Colonic mucosa (tissue), 4 donors: ENCODE data around the gene TEX35. TPM values are rescaled to one million over a fixed set of nuclear protein-coding genes. Genes with fewer than 3 reads are reported as not detected.

Experiments
- DNase-seq: peaks from one replicate; pipeline ENCODE4 v3.0.0-alpha.2; 2020
- H3K27ac ChIP-seq: fragments of 200-600 bp; one replicate; pipeline ENCODE4 v1.8.0; 2021
- H3K27me3 ChIP-seq: fragments of 200-600 bp; one replicate; pipeline ENCODE4 v1.8.0; 2021
- H3K36me3 ChIP-seq: fragments of 200-600 bp; one replicate; pipeline ENCODE4 v1.8.0; 2021
- H3K4me1 ChIP-seq: fragments of 200-600 bp; one replicate; pipeline ENCODE4 v1.8.0; 2021; ENCODE audit warnings: mild to moderate bottlenecking
- H3K4me3 ChIP-seq: fragments of 200-600 bp; one replicate; pipeline ENCODE4 v1.8.0; 2021
- H3K9ac ChIP-seq, 2 donors: one replicate each; pipeline ENCODE4 v1.7.0; 2013; ENCODE audit warnings: control low read depth in 2 of 2, low read depth in 2 of 2, low read length in 2 of 2
- H3K9me3 ChIP-seq: fragments of 200-600 bp; one replicate; pipeline ENCODE4 v1.8.0; 2021
- intact Hi-C: fragments of 100-400 bp; cut with DNase I; formaldehyde crosslinking; loops from one replicate; pipeline ENCODE4 v1.14.1; 2022
- total RNA-seq, 2 donors: library from RNA; stranded (reverse); fragmentation: NEBNext Ultra II Directional in 1 of 2; extraction: Animal tissue kit (Norgen Biotek cat#: 25700) in 1 of 2; gene quantifications; one replicate each; pipeline ENCODE4 v1.2.1, GENCODE V29; 2021
- TF ChIP-seq, protein P1 (sequence below): fragments of 200-600 bp; IDR thresholded peaks from one replicate; pipeline ENCODE4 v1.8.0; 2022; ENCODE audit warnings: antibody characterized with exemption, mild to moderate bottlenecking
- donor health status: healthy.
- donor health status: DM: no; HTN: no; CAD: no.
- donor health status: DM: no; HTN: no; CAD: no.

The TEX35 gene
- total RNA-seq, 2 donors from 2014 or later: not detected

DNA sequence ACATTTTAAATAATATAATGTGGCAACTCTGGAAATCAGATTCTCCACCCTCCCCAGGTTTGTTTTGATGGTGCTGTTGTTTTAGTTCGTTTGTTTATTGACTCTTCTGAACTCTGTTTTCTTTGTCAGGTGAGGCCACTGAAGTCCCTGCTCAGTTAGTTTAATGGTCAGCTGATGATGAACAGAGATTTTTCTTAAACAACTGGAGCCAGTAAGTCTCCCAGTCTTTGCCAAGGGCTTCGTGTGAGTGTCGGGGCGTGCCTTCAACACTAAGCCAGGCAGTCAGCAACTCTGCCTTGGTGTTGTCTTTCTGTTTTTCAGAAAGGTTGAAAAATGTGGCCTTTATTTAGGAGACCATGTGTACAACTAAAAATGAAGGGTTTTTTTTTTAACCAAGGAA lies 58.9 kb downstream of the TEX35 start:
- H3K9me3 ChIP-seq: no peaks in the 10 kb centered on the region
- H3K9ac ChIP-seq: no peak overlapping the region
- H3K27me3 ChIP-seq: no peaks in the 10 kb centered on the region
- DNase-seq: no peak
- no peaks in the 10 kb centered on the region for H3K36me3 ChIP-seq
- no peak overlapping the region for H3K4me3 ChIP-seq
- H3K4me1 ChIP-seq: no peaks in the 10 kb centered on the region
- H3K27ac ChIP-seq: no peak overlapping the region
- intact Hi-C loops: no loop called here
- TF ChIP-seq, protein P1, sequence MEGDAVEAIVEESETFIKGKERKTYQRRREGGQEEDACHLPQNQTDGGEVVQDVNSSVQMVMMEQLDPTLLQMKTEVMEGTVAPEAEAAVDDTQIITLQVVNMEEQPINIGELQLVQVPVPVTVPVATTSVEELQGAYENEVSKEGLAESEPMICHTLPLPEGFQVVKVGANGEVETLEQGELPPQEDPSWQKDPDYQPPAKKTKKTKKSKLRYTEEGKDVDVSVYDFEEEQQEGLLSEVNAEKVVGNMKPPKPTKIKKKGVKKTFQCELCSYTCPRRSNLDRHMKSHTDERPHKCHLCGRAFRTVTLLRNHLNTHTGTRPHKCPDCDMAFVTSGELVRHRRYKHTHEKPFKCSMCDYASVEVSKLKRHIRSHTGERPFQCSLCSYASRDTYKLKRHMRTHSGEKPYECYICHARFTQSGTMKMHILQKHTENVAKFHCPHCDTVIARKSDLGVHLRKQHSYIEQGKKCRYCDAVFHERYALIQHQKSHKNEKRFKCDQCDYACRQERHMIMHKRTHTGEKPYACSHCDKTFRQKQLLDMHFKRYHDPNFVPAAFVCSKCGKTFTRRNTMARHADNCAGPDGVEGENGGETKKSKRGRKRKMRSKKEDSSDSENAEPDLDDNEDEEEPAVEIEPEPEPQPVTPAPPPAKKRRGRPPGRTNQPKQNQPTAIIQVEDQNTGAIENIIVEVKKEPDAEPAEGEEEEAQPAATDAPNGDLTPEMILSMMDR: no peak

Other genes with a start within 250 kb of the TEX35 start
- gene CLEC20A, start 16.1 kb upstream of the TEX35 start, total RNA-seq: not detected
- gene RALGPS2, start 212.1 kb downstream of the TEX35 start, total RNA-seq: 10 to 100 TPM; 23.5 to 49.1 TPM